Adrenal gland (tissue), 12 donors: Measurements from ENCODE around the gene KCNAB2. TPM values are rescaled to one million over a fixed set of nuclear protein-coding genes. Genes with fewer than 3 reads are reported as not detected.

Experiments
- DNase-seq, 7 donors: peaks; one replicate each; pipeline ENCODE4 v3.0.0-alpha.2; 2019 to 2020
- H3K27ac ChIP-seq, 5 donors: fragments of 200-600 bp; sonication (generic) in 4 of 5; 1 replicate in 3 of 5; 2 replicates in 2 of 5; pipeline versions ENCODE4 v1.5.1 to v1.8.0; 2016 to 2020; ENCODE audit warnings: mild to moderate bottlenecking in 1 of 5
- H3K27me3 ChIP-seq: fragments of 200-600 bp; 2 replicates; pipeline ENCODE4 v1.8.0; 2021
- H3K36me3 ChIP-seq, 2 donors: fragments of 200-600 bp; replicated peaks in 1 of 2; 1 replicate in 1 of 2; 2 replicates in 1 of 2; pipeline versions ENCODE4 v1.5.1 to v1.8.0; 2018 to 2022
- H3K4me1 ChIP-seq, 2 donors: fragments of 200-600 bp; replicated peaks in 1 of 2; 1 replicate in 1 of 2; 2 replicates in 1 of 2; pipeline versions ENCODE4 v1.5.1 to v1.8.0; 2018 to 2021
- H3K4me3 ChIP-seq, 4 donors: fragments of 200-600 bp; sonication (generic) in 3 of 4; one replicate each; pipeline ENCODE4 v1.5.1; 2016 to 2018
- H3K9me3 ChIP-seq, 3 donors: fragments of 200-600 bp; sonication (generic) in 1 of 3; replicated peaks in 1 of 3; 1 replicate in 2 of 3; 2 replicates in 1 of 3; pipeline versions ENCODE4 v1.5.1 to v1.8.0; 2016 to 2021
- POLR2A ChIP-seq, 2 donors: fragments of 450-650 bp; IDR thresholded peaks; one replicate each; pipeline ENCODE4 v1.6.1; 2017; ENCODE audit warnings: antibody characterized with exemption in 2 of 2, mild to moderate bottlenecking in 2 of 2, moderate library complexity in 1 of 2
- WGBS, 4 donors: extraction: QIAGEN DNeasy Blood & Tissue Kit in 2 of 4; methylation state at CpG; one replicate each; pipeline versions ENCODE4 v1.1.5 to v1.1.7; 2013 to 2017; 5-methylcytosine and 5-hydroxymethylcytosine counted together
- intact Hi-C, 2 donors: fragments of 100-400 bp; cut with DNase I; formaldehyde crosslinking; loops; one replicate each; pipeline versions ENCODE4 v1.14.1 to v1.15.0; 2022 to 2023
- polyA plus RNA-seq, 3 donors: library from polyadenylated mRNA; stranded (reverse); fragments of 200-250 nt in 2 of 3; fragments of 350-450 nt in 1 of 3; fragmentation: Illumina TruSeq in 1 of 3; extraction: RNeasy Lipid Tissue Mini Kit (QIAGEN cat#74804) in 1 of 3; gene quantifications; one replicate each; pipeline ENCODE4 v1.2.3, GENCODE V29; 2013 to 2014
- total RNA-seq, 9 donors: library from RNA; depleted of rRNA in 4 of 9; stranded (reverse); fragments of >200 nt in 4 of 9; fragments of 120-200 nt in 1 of 9; fragmentation: NEBNext Ultra II Directional in 1 of 9; extraction: Animal tissue kit (Norgen Biotek cat#: 25700) in 1 of 9; gene quantifications; one replicate each; pipeline versions ENCODE4 v1.1.0 to v1.2.4, GENCODE V29; 2013 to 2023
- TF ChIP-seq, protein P1 (sequence below), 6 experiments: fragments of 450-650 bp in 4 of 6; fragments of 200-600 bp in 2 of 6; sonication (generic) in 1 of 6; IDR thresholded peaks; 1 replicate in 5 of 6; 2 replicates in 1 of 6; pipeline versions ENCODE4 v1.5.1 to v1.8.0; 2016 to 2021; ENCODE audit warnings: antibody characterized with exemption in 6 of 6, mild to moderate bottlenecking in 2 of 6, moderate library complexity in 1 of 6
- donor health status: healthy with polysubstance abuse.
- donor health status: Bipolar disorder and iron deficiency.
- donor health status: DM: yes; HTN: yes; CAD: no.
- donor health status: DM: no; HTN: no; CAD: no.
- donor health status: DM: no; HTN: no; CAD: no.
- donor health status: DM: yes; HTN: yes; CAD: no.

The KCNAB2 gene
- total and polyA plus RNA-seq, 12 donors = 2.2 to 48.0 (median 16.8) TPM

DNA sequence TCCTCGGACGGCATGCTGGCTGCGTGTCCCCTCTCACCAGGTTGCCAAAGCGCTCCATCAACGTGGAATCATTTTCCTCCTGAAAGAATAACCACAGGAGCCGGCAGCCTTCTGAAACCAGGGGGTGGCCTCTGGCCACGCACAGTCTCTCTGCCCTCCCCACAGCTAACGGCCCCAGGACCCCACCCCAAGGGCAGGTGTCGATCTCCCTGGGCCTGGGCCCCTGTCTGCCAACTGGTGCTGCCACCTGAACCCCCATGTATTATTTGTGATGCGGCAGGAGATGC, 46.1 kb downstream of the KCNAB2 start:
- intact Hi-C loops = loop anchor here in 1 of 2 donors (10.0 kb wide), 1 partner anchor 57 kb away; no protein-coding TSS in a partner anchor
- no peaks in the 10 kb centered on the region for H3K36me3 ChIP-seq
- no peaks in the 10 kb centered on the region for H3K27me3 ChIP-seq
- DNase-seq = no peak
- no peak overlapping the region for H3K4me3 ChIP-seq
- H3K4me1 ChIP-seq = no peaks in the 10 kb centered on the region
- H3K27ac ChIP-seq = no peak overlapping the region
- H3K9me3 ChIP-seq = no peaks in the 10 kb centered on the region
- no peak for TF ChIP-seq POLR2A (IDR thresholded peaks at IDR 0.05)
- TF ChIP-seq, protein P1, sequence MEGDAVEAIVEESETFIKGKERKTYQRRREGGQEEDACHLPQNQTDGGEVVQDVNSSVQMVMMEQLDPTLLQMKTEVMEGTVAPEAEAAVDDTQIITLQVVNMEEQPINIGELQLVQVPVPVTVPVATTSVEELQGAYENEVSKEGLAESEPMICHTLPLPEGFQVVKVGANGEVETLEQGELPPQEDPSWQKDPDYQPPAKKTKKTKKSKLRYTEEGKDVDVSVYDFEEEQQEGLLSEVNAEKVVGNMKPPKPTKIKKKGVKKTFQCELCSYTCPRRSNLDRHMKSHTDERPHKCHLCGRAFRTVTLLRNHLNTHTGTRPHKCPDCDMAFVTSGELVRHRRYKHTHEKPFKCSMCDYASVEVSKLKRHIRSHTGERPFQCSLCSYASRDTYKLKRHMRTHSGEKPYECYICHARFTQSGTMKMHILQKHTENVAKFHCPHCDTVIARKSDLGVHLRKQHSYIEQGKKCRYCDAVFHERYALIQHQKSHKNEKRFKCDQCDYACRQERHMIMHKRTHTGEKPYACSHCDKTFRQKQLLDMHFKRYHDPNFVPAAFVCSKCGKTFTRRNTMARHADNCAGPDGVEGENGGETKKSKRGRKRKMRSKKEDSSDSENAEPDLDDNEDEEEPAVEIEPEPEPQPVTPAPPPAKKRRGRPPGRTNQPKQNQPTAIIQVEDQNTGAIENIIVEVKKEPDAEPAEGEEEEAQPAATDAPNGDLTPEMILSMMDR (IDR thresholded peaks at IDR 0.05) = no peak
- 81 to 88% (median 84%) methylated on average over 6 to 10 of the region's 10 CpGs for WGBS, 4 donors

DNA sequence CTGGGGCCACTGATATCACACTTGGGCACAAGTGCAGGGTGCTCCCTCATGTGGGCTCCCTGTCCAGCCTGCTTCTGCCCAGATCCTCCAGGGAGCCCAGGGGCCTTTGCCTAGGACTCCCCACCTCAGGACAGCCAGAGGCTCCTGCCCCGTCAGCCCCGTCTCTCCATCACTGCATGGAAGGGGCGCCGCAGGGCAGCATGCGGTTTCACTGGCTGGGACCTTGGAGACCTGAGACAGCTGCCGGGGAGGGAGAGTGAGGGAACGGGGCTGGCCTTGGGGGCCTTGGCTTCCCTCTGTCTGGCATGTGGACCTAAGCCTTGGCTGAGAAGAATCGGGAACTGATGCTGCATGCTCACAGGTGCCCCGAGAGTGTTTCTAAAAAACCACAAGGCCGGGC, 46.5 kb downstream of the KCNAB2 start:
- Histone ChIP-seq H3K27ac (no peak overlapping the region), H3K4me3 (no peak overlapping the region), H3K27me3 (no peaks in the 10 kb centered on the region), H3K9me3 (no peaks in the 10 kb centered on the region), H3K4me1 (no peaks in the 10 kb centered on the region), H3K36me3 (no peaks in the 10 kb centered on the region)
- WGBS, 4 donors = 41 to 83% (median 55%) methylated on average over 1 to 10 of the region's 10 CpGs
- no peak for DNase-seq
- no peak for TF ChIP-seq POLR2A (IDR thresholded peaks at IDR 0.05)
- TF ChIP-seq, protein P1 (IDR thresholded peaks at IDR 0.05) = no peak
- intact Hi-C loops = loop anchor here in 1 of 2 donors (10.0 kb wide), 1 partner anchor 57 kb away; no protein-coding TSS in a partner anchor

DNA sequence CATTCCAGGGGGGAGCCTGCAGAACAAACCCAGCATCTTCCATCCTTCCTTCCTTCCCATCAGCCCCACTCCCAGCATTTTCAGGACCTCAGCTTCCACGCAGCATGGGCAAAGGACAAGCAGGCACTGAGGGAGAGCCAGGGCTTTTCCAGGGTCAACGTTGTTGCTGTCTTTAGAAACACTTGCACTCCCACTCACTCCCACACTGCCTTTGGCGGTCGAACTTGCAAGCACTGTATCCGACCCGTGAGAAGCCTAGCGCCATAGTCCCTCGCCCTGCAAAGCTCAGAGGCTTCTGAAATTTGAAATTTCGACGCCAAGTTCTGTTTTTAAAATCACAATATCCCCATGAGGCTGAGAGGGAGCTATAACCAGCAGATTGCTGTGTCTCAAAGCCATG, 47.4 kb downstream of the KCNAB2 start:
- WGBS, 4 donors = 79 to 83% (median 81%) methylated on average over 9 to 10 of the region's 10 CpGs
- Histone ChIP-seq H3K36me3 (no peaks in the 10 kb centered on the region), H3K4me1 (no peaks in the 10 kb centered on the region), H3K9me3 (no peaks in the 10 kb centered on the region), H3K4me3 (no peak overlapping the region), H3K27ac (no peak overlapping the region), H3K27me3 (no peaks in the 10 kb centered on the region)
- TF ChIP-seq POLR2A (IDR thresholded peaks at IDR 0.05) = no peak
- intact Hi-C loops = loop anchor here in 1 of 2 donors (10.0 kb wide), 1 partner anchor 58 kb away; no protein-coding TSS in a partner anchor
- DNase-seq = no peak

DNA sequence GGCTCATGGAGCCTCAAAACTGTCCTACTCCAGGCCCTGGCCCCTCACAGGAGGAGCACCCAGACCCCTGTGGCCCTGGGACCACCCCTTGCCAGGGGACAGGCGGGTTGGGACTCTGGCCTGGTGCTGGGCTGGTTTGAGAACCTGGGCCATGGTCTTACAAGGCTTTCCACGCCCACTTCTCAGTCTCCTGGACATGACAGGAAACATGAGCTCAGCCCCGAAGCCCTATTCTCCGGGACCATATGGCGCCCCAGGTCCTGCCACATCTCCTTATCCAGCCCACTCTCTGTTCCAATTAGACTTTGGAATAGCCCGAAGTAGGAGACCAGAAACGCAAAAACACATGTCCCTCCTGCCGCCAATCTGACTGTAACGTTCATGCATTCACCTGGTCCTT, 47.9 kb downstream of the KCNAB2 start:
- Histone ChIP-seq H3K36me3 (no peaks in the 10 kb centered on the region), H3K27me3 (no peaks in the 10 kb centered on the region), H3K4me3 (no peak overlapping the region), H3K9me3 (no peaks in the 10 kb centered on the region), H3K4me1 (no peaks in the 10 kb centered on the region), H3K27ac (no peak overlapping the region)
- no peak for TF ChIP-seq POLR2A (IDR thresholded peaks at IDR 0.05)
- TF ChIP-seq, protein P1 (IDR thresholded peaks at IDR 0.05) = no peak
- DNase-seq = no peak
- WGBS, 4 donors = 85 to 95% (median 92%) methylated on average over 9 of the region's 9 CpGs
- intact Hi-C loops = loop anchor here in 1 of 2 donors (10.0 kb wide), 1 partner anchor 59 kb away; no protein-coding TSS in a partner anchor

DNA sequence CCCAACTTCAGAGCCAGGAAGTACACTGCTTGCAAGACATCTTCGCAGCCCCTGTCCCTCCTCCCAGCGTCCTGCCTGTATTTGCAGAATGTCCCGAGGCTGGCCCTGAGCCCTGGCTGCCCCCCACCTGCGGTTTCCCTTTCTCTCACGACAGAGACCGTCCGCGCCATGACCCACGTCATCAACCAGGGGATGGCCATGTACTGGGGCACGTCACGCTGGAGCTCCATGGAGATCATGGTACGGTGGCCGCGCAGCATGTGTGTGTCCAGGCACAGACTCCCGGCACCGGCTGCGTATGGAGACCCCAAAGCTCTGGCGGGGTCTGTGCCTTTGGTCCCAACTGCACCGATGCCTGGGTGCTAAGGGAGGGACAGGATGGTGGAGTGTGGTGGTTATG, 48.6 kb downstream of the KCNAB2 start:
- DNase-seq = no peak
- Histone ChIP-seq H3K4me1 (no peaks in the 10 kb centered on the region), H3K27ac (no peak overlapping the region), H3K36me3 (no peaks in the 10 kb centered on the region), H3K27me3 (no peaks in the 10 kb centered on the region), H3K4me3 (no peak overlapping the region), H3K9me3 (no peaks in the 10 kb centered on the region)
- no peak for TF ChIP-seq POLR2A (IDR thresholded peaks at IDR 0.05)
- TF ChIP-seq, protein P1 (IDR thresholded peaks at IDR 0.05) = no peak
- 86 to 95% (median 90%) methylated on average over 10 to 19 of the region's 19 CpGs for WGBS, 4 donors
- intact Hi-C loops = loop anchor here in 1 of 2 donors (10.0 kb wide), 1 partner anchor 59 kb away; no protein-coding TSS in a partner anchor
